HG02610 (cell line): ENCODE results near the gene IFTAP.
A peak's percentile ranks its signal among the peaks of the same experiment; 100 is the strongest.

ENCODE experiments used
- ATAC-seq: cut with Tn5 transposase; IDR thresholded peaks from one replicate; pipeline ENCODE4 v1.9.1; 2021; ENCODE audit warnings: mild to moderate bottlenecking, moderate library complexity; ENCODE audit not compliant: unreplicated experiment

The IFTAP gene

DNA sequence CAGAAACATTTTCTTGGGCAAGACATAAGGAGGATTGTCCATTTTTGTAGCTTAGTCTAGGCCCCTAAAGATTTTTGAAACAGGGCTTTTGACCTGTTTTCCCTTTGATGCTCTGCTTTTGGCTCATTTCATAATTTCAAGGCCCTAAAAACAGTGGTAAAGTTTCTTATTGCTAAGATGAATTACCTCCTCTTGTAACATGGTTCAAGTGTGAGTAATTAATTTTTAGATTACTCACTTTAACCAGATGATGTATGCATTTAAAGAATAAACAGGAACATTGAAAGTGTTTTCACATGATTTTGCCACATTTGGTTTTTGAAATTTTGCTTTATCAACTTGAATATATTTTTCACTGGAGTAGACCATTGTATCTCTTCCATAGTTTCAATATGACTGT lies 2.6 kb downstream of the IFTAP start:
- ATAC-seq = no peak

- no peak for ATAC-seq
These were observed 3.7 kb downstream of the IFTAP start, which contains the start of gene RAG2 for GRCh38 chr11:36598051-36598450. TSS of gene RAG2 (minus strand) at chr11:36598236. CDS start at chr11:36594168, 4,068 bp downstream.

DNA sequence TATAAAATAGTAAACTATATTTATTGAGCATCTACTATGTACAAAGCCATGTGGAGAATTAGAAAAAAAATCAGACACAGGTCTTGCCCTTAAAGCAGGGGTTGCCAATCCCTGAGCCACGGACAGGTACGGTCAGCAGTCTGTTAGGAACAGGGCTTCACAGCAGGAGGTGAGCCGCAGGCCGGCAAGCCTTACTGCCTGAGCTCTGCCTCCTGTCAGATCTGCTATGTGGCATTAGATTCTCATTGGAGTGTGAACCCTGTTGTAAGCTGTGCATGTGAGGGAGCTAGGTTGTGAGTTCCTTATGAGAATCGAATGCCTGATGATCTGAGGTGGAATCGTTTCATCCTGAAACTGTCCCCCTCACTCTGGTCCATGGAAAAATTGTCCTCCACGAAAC lies 5.9 kb downstream of the IFTAP start:
- no peak for ATAC-seq

- ATAC-seq = no peak
These were observed 6.9 kb downstream of the IFTAP start for GRCh38 chr11:36601155-36601554.

- no peak for ATAC-seq
These were observed 7.8 kb downstream of the IFTAP start for GRCh38 chr11:36602135-36602534.

GRCh38 chr11:36605221-36606216 lies 11.2 kb downstream of the IFTAP start:
- no peak for ATAC-seq

DNA sequence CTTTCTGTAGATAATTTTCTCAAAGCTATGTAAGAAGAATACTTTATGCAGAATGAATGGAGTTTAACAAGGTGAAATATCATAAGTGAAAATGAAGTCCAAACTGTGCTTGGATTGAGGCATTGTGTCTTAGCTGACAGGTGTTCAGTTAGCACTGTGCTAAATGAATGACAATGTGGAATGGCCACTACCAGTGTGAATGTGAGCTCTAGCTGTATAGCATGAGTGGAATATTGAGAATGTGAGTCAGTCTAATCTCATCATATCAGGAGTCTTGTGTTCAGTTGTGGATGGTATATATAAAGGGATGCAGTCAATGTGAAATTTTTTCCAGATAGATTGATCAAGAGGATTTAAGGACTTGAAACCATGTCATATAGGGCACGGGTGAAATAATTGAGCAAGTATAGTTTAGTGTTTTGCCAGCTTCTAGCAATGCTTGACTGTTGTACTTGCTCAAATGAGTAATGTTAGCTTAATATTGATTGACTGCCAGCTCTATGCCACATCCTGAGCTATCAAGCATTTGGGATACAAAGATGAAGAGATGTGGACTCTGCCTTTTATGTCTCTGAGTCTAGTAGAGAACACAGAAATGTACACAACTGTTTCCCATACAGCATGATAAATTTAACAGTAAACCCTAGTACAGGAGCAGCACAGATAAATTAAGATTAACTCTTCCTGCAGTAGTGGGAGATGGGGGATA lies 14.3 kb downstream of the IFTAP start:
- ATAC-seq = no peak

GRCh38 chr11:36609383-36609782 lies 15.1 kb downstream of the IFTAP start:
- ATAC-seq = no peak

- ATAC-seq = no peak
These were observed 21.5 kb downstream of the IFTAP start for GRCh38 chr11:36615826-36616225.

GRCh38 chr11:36617543-36618362 lies 23.5 kb downstream of the IFTAP start:
- ATAC-seq = no peak

DNA sequence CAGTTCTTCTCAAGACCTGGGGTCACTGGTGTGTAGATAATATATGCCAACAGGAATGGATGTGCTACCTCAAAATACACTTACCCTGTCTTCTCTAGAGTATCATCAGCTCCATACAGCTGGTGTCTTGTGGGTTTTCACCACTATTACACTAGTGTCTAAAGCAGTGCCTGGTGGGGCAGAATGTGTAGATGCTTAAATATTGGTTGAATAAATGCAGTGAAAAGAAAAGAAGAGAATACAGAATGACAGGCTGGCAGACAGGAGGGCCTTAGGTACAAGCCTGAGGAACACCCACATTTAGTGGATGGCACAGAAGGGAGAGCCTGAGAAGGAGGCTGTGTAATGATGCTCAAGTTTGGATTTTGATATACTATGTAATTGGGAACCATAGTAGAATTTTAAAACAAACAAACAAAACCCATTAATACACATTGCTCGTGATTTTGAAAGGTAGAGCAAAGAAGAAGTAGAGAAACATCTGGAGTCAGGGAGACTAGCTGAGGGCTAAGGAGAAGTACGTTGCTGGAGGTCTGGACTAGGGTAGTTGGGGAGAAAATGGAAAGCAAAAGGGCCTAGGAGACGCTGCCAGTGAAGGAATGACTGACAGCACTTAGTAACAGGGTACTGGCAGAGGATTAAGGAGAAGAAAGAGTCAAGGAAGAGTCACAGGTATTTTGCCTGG lies 24.2 kb downstream of the IFTAP start:
- ATAC-seq = no peak

DNA sequence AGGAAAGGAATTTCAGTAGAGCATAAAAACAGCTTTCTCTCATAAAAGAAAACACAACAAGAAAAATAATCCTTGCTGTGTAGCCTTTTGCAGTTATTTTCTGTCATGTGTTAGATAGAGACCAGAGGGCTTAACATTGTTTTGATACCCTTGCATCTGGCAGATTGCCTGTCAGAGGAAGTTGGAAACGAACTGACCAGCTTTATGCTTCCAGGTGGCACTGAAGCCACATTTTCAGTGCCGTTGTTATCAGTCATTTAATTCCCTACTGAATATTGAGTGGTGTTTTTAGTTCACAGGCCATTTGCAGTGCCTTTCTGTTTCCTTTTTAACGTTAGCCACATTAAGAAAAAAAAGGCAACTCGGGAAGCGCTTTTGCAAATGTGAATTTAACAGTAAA lies 25.2 kb downstream of the IFTAP start:
- no peak for ATAC-seq

DNA sequence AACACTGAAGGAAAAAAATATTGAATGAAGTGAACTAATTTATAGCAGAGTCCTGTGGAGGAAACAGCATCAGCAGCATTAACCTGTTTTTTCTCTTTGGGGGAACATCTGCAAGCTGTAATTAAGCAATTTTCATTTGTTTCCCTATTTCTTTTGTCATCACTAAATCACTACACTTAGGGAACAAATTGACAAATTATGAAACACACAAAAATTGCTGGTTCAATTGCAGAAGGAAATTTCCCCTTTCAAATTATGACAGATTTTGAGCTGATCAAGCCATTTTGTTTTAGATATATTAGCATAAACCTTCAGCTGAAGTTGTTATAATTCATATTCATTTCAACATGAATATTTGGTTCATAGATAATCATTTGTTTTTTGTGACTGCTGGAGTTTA lies 25.9 kb downstream of the IFTAP start:
- ATAC-seq = no peak

GRCh38 chr11:36622431-36623136 lies 28.3 kb downstream of the IFTAP start:
- ATAC-seq = peak; percentile 56

DNA sequence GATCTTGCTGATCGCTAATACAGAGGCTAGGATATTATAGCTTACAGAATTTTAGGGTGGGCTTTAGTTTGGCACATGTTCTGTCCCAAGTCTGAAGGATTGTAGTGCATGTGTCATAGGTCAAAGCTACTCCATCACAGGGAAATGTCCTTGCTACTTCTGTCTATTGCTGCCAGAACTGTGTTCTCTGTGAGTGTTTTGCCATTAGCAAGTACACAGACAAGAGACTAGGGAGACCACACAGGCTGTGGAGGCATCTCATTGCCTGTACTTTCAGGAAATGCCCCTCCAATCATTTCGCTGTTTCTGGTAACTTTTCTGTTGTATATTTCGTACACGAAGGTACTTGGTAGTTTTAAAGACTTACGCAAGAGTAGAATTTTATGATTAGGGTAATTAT lies 29.2 kb downstream of the IFTAP start:
- no peak for ATAC-seq

DNA sequence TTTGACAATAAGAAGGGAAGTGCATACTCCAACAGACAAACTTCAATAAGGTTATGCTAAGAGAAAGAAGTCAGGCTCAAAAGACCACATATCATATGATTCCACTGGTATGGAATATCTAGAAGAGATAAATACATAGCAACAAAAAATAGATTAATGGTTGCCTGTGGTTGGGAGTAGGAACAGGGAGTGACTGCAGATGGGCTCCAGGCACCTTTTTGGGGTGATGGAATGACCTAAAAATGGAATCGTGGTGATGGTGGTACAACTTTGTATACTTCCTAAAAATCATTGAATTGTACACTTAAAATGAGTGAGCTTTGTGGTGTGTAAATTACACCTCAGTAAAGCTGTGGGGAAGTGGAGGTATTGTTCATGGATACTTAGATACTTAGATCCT lies 32.7 kb downstream of the IFTAP start:
- ATAC-seq = no peak

DNA sequence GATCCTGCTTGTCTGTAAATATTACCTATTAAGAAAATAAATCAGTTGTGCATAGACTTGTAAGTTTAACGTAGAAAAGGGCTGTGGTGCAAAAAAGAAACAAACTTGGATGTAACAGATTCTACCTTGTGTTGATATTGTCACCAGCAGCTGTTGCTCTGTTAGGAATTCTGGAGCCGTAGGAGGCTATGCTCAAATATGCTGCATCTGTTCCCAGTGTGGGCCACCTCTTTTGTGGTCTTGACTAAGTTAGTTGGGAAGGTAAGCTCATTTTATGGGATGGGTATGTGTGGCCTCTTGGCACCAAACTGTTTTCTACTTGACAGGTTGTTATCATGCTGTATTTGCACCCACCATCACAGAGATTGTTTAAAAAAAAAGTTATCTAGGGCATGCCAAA lies 33.2 kb downstream of the IFTAP start:
- ATAC-seq = no peak

DNA sequence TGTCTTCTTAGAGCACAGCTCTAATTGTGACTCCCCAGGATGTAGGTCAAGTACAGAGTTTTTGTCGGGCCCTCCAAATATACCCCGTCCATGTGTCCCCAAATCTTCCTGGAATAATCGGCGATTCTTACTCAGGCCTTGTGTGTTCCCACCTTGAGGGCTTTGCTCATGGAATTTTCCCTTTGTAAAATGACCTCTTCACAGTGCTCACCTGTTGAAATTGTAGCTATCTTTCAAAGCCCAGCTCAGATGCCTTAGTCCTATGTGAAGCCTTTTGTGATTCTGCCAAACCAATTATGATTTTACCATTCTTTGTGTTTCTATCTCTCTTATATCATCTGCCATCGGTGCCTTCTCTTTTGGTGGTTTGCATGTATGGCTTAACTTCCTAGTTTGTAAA lies 33.8 kb downstream of the IFTAP start:
- no peak for ATAC-seq

- no peak for ATAC-seq
These were observed 34.5 kb downstream of the IFTAP start for GRCh38 chr11:36628765-36629244.

- peak; percentile 86 for ATAC-seq
These were observed 37.5 kb downstream of the IFTAP start for GRCh38 chr11:36631774-36632173.
